GM23338 (cell line): ENCODE data around the gene SCAPER. TPM values are rescaled to one million over a fixed set of nuclear protein-coding genes. Genes with fewer than 3 reads are reported as not detected.

Source experiments
- ATAC-seq: fragments of 200-7000 bp; cut with Tn5 transposase; 3 replicates; pipeline ENCODE4 v1.9.1; 2020
- DNase-seq: peaks from one replicate; pipeline ENCODE4 v3.0.0-alpha.2; 2015; ENCODE audit warnings: low spot score
- H2AFZ ChIP-seq: fragments of 200-600 bp; sonication (generic); 2 replicates; pipeline ENCODE4 v1.8.0; 2016; ENCODE audit warnings: antibody characterized with exemption, mild to moderate bottlenecking, moderate library complexity
- H3F3A ChIP-seq: fragments of 200-600 bp; sonication (generic); replicated peaks from 2 replicates; pipeline ENCODE4 v1.8.0; 2017; ENCODE audit warnings: antibody characterized with exemption, mixed run types, low read depth
- H3K27ac ChIP-seq: fragments of 200-600 bp; sonication (generic); 2 replicates; pipeline ENCODE4 v1.6.1; 2016; ENCODE audit warnings: low read depth
- H3K27me3 ChIP-seq: fragments of 200-600 bp; sonication (generic); 2 replicates; pipeline ENCODE4 v1.8.0; 2016; ENCODE audit warnings: mild to moderate bottlenecking, mixed run types, moderate library complexity; ENCODE audit not compliant: insufficient read depth
- H3K36me3 ChIP-seq: fragments of 200-600 bp; sonication (generic); 2 replicates; pipeline ENCODE4 v1.8.0; 2016; ENCODE audit warnings: mild to moderate bottlenecking; ENCODE audit not compliant: insufficient read depth
- H3K4me1 ChIP-seq: fragments of 200-600 bp; sonication (generic); 2 replicates; pipeline ENCODE4 v1.8.0; 2016; ENCODE audit warnings: mild to moderate bottlenecking, moderate library complexity; ENCODE audit not compliant: insufficient read depth
- H3K4me2 ChIP-seq: fragments of 200-600 bp; sonication (generic); 2 replicates; pipeline ENCODE4 v1.7.1; 2017; ENCODE audit warnings: mixed run types
- H3K4me3 ChIP-seq: fragments of 200-600 bp; sonication (generic); 2 replicates; pipeline ENCODE4 v1.6.1; 2016; ENCODE audit warnings: mixed run types
- H3K79me2 ChIP-seq: fragments of 200-600 bp; sonication (generic); replicated peaks from 2 replicates; pipeline ENCODE4 v1.8.0; 2017; ENCODE audit warnings: mild to moderate bottlenecking; ENCODE audit not compliant: insufficient read depth
- H3K9me2 ChIP-seq: fragments of 200-600 bp; sonication (generic); 2 replicates; pipeline ENCODE4 v1.8.0; 2017; ENCODE audit not compliant: insufficient read depth
- H4K20me1 ChIP-seq: fragments of 200-600 bp; sonication (generic); replicated peaks from 2 replicates; pipeline ENCODE4 v1.8.0; 2017; ENCODE audit warnings: mild to moderate bottlenecking; ENCODE audit not compliant: insufficient read depth
- H3K27ac Mint-ChIP-seq: 2 replicates; pipeline ENCODE4 v1.8.0; 2020; ENCODE audit warnings: inconsistent platforms, mild to moderate bottlenecking, moderate library complexity, mixed read lengths
- H3K27me3 Mint-ChIP-seq: 3 replicates; pipeline ENCODE4 v1.8.0; 2022; ENCODE audit warnings: low read depth, mild to moderate bottlenecking, moderate library complexity, mixed read lengths, inconsistent platforms; ENCODE audit not compliant: insufficient read depth, poor library complexity
- H3K36me3 Mint-ChIP-seq: 3 replicates; pipeline ENCODE4 v1.8.0; 2021; ENCODE audit warnings: low read depth, mild to moderate bottlenecking, inconsistent platforms, moderate library complexity, mixed read lengths
- H3K4me1 Mint-ChIP-seq: 3 replicates; pipeline ENCODE4 v1.8.0; 2020; ENCODE audit warnings: mild to moderate bottlenecking, inconsistent platforms, mixed read lengths
- H3K4me3 Mint-ChIP-seq: 3 replicates; pipeline ENCODE4 v1.8.0; 2021; ENCODE audit warnings: moderate library complexity, mild to moderate bottlenecking, inconsistent platforms, mixed read lengths
- H3K9me3 Mint-ChIP-seq: 3 replicates; pipeline ENCODE4 v1.8.0; 2020; ENCODE audit warnings: moderate library complexity, mild to moderate bottlenecking, inconsistent platforms, mixed read lengths
- CREB1 ChIP-seq: fragments of 250-450 bp; sonication (Bioruptor Pico); IDR thresholded peaks from 2 replicates; pipeline ENCODE4 v1.5.0; 2020; ENCODE audit warnings: low read depth, mild to moderate bottlenecking, moderate library complexity
- CTCF ChIP-seq, 2 experiments: fragments of 200-600 bp in 1 of 2; sonication (generic) in 1 of 2; conservative IDR thresholded peaks; 2 replicates each; pipeline versions ENCODE4 v1.5.1 to v1.6.1; 2016 to 2017; ENCODE audit warnings: antibody characterized with exemption in 2 of 2, low read depth in 2 of 2, mild to moderate bottlenecking in 2 of 2, moderate library complexity in 1 of 2
- ETS1 ChIP-seq: IDR thresholded peaks from 2 replicates; pipeline ENCODE4 v1.6.1; 2016; ENCODE audit warnings: antibody characterized with exemption
- EZH2 ChIP-seq: fragments of 200-600 bp; sonication (generic); IDR thresholded peaks from one replicate; pipeline ENCODE4 v1.8.0; 2017; ENCODE audit warnings: antibody characterized with exemption, mild to moderate bottlenecking, low read depth; ENCODE audit not compliant: unreplicated experiment
- EZH2phosphoT487 ChIP-seq: fragments of 200-600 bp; sonication (generic); IDR thresholded peaks from one replicate; pipeline ENCODE4 v1.8.1; 2018; ENCODE audit warnings: antibody characterized with exemption; ENCODE audit not compliant: unreplicated experiment
- JUNB ChIP-seq: IDR thresholded peaks from one replicate; pipeline ENCODE4 v1.6.1; 2016; ENCODE audit warnings: antibody characterized with exemption; ENCODE audit not compliant: unreplicated experiment
- POLR2AphosphoS5 ChIP-seq: IDR thresholded peaks from 2 replicates; pipeline ENCODE4 v1.6.1; 2016; ENCODE audit warnings: antibody characterized with exemption, low read depth
- REST ChIP-seq: IDR thresholded peaks from one replicate; pipeline ENCODE4 v1.6.1; 2018; ENCODE audit warnings: antibody characterized with exemption; ENCODE audit not compliant: unreplicated experiment
- STAT1 ChIP-seq: IDR thresholded peaks from one replicate; pipeline ENCODE4 v1.6.1; 2016; ENCODE audit warnings: antibody characterized with exemption; ENCODE audit not compliant: unreplicated experiment
- ZNF114 ChIP-seq: fragments of 250-450 bp; sonication (Bioruptor Pico); IDR thresholded peaks from 2 replicates; pipeline ENCODE4 v1.5.0; 2020; ENCODE audit warnings: mild to moderate bottlenecking, moderate library complexity
- polyA plus RNA-seq: library from polyadenylated mRNA; unstranded; fragments of >200 nt; fragmentation: Nextera tagmentation; extraction: Ambion mirVana; gene quantifications from 2 replicates; pipeline ENCODE4 v1.2.1, GENCODE V29; 2016
- total RNA-seq: library from RNA; depleted of rRNA; stranded (reverse); fragments of >200 nt; shearing (Covaris generic); gene quantifications from 2 replicates; pipeline ENCODE4 v1.2.3, GENCODE V29; 2014

The SCAPER gene
- total and polyA plus RNA-seq, 2 experiments from 2014 or later = 9.1 to 17.6 TPM

GRCh38 chr15:76503804-76504203, 401.3 kb downstream of the SCAPER start (continued):
- TF ChIP-seq EZH2phosphoT487 (no peak), EZH2 (no peak)

GRCh38 chr15:76503121-76503520, 402.0 kb downstream of the SCAPER start:
- H3K4me1 ChIP-seq = no peaks in the 10 kb centered on the region
- peaks cover 2% of the 10 kb centered on the region for H3K27me3 Mint-ChIP-seq
- H3K4me1 Mint-ChIP-seq = no peaks in the 10 kb centered on the region
- no peak overlapping the region for H3K27ac Mint-ChIP-seq
- DNase-seq (no peak), ATAC-seq (no peak)
- H3K27me3 ChIP-seq = no peaks in the 10 kb centered on the region
- no peaks in the 10 kb centered on the region for H3K9me3 Mint-ChIP-seq
- no peak overlapping the region for H3K27ac ChIP-seq
- no peaks in the 10 kb centered on the region for H3K36me3 ChIP-seq
- H2AFZ ChIP-seq = no peak overlapping the region
- peaks cover 2% of the 10 kb centered on the region; the same call in 1 of the 2 replicates for H4K20me1 ChIP-seq
- H3K79me2 ChIP-seq = no peaks in the 10 kb centered on the region
- no peak overlapping the region for H3K4me2 ChIP-seq
- H3K9me2 ChIP-seq = no peaks in the 10 kb centered on the region; the same call in 1 of the 2 replicates
- no peak overlapping the region for H3K4me3 Mint-ChIP-seq
- no peaks in the 10 kb centered on the region for H3F3A ChIP-seq
- TF ChIP-seq EZH2phosphoT487 (no peak), ZNF114 (CRISPR knock-in tag) (no peak), POLR2AphosphoS5 (no peak), JUNB (no peak), CTCF (conservative IDR thresholded peaks at IDR 0.05; ENCODE audit: low read depth in 2 of 2) (no peak), ETS1 (no peak), REST (no peak), EZH2 (no peak), CREB1 (CRISPR knock-in tag) (no peak), STAT1 (no peak)
- no peak overlapping the region for H3K4me3 ChIP-seq
- no peaks in the 10 kb centered on the region for H3K36me3 Mint-ChIP-seq
